Upper lobe of left lung (tissue), 4 donors: ENCODE measurements around the gene CEP192.

ENCODE experiments used
- POLR2AphosphoS5 ChIP-seq, 2 donors: sonication (generic); formaldehyde crosslinking; IDR thresholded peaks; one replicate each; pipeline ENCODE4 v1.5.1; 2017; ENCODE audit warnings: antibody characterized with exemption in 2 of 2
- TF ChIP-seq, protein P1 (sequence below), 6 experiments: fragments of 450-650 bp in 4 of 6; fragments of 200-600 bp in 2 of 6; sonication (generic) in 2 of 6; IDR thresholded peaks; one replicate each; pipeline ENCODE4 v1.5.1; 2016 to 2019; ENCODE audit warnings: antibody characterized with exemption in 6 of 6

DNA sequence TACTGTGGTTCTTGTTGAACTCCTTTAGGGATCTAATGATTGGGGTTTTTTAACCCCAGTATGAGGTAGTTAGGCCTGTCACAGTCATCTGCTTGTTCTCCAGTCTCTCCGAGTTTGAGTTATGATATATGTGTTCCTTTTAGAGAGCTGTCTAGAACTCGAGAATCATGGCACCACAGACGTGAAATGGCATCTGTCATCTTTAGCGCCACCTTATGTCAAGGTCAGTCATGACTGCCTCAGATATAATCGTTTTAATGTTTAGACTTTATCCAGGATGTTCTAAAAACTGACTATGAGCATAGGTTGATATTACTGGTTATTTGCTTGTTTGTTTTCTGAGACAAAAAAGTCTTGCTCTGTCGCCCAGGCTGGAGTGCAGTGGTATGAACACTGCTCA is 112.2 kb downstream of the CEP192 start:
- TF ChIP-seq POLR2AphosphoS5 (IDR thresholded peaks at IDR 0.05): no peak
- TF ChIP-seq, protein P1, sequence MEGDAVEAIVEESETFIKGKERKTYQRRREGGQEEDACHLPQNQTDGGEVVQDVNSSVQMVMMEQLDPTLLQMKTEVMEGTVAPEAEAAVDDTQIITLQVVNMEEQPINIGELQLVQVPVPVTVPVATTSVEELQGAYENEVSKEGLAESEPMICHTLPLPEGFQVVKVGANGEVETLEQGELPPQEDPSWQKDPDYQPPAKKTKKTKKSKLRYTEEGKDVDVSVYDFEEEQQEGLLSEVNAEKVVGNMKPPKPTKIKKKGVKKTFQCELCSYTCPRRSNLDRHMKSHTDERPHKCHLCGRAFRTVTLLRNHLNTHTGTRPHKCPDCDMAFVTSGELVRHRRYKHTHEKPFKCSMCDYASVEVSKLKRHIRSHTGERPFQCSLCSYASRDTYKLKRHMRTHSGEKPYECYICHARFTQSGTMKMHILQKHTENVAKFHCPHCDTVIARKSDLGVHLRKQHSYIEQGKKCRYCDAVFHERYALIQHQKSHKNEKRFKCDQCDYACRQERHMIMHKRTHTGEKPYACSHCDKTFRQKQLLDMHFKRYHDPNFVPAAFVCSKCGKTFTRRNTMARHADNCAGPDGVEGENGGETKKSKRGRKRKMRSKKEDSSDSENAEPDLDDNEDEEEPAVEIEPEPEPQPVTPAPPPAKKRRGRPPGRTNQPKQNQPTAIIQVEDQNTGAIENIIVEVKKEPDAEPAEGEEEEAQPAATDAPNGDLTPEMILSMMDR (IDR thresholded peaks at IDR 0.05): no peak
